HG03095 (cell line): Measurements from ENCODE around the gene ZNFX1.

Source experiments
- ATAC-seq: cut with Tn5 transposase; IDR thresholded peaks from one replicate; pipeline ENCODE4 v1.9.1; 2021; ENCODE audit warnings: moderate library complexity; ENCODE audit not compliant: unreplicated experiment

Gene ZNFX1

DNA sequence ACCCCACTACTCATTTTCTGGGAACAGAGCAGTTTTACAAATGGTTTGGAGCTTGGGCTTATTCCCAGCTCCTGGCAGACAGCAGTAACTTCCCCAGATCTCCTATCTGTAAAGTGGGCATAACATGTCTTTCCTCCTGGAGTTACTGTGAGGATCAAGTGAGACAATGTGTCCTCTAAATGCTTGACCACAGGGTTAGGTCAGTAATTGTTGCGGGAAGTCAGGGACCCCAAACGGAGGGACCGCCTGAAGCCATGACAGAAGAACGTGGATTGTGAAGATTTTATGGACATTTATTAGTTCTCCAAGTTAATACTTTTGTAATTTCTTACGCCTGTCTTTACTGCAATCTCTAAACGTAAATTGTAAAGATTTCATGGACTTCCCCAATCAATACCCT is 15.3 kb upstream of the ZNFX1 start:
- ATAC-seq, result no peak

DNA sequence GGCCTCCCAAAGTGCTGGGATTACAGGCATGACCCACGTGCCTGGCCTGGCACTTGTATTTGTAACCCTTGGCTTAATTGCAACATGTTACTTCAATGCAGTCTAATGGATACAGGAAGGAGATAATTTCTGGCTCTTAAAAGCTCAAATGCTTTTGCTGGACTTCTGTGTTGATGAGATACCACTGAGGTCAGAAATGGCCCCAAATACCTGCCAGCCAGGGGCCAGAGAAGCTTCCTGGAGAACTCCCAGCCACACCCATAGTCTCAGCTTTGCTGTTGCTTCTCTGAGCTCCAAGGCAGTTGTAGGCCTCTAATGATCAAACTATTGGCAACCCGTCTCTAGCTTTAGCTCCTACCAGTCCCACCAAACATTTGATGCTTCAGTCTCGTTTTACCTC is 14.2 kb upstream of the ZNFX1 start:
- ATAC-seq, result no peak

DNA sequence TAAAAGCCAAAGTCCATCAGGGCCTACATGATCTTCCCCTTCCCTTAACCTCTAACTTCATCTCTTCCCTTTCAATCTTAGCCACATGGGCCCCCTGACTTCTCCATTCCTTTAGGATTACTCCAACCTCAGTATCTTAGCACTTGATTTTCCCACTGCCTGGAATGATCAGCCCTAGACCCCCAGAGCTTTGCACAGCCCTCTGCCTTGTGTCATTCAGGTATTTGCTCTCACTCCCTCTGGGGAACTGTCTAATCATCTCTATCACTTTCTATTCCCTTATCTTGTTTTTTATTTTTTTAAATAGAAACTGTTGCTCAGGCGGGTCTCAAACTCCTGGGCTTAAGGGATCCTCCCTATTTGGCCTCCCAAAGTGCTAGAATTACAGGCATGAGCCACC is 13.3 kb upstream of the ZNFX1 start:
- no peak for ATAC-seq

DNA sequence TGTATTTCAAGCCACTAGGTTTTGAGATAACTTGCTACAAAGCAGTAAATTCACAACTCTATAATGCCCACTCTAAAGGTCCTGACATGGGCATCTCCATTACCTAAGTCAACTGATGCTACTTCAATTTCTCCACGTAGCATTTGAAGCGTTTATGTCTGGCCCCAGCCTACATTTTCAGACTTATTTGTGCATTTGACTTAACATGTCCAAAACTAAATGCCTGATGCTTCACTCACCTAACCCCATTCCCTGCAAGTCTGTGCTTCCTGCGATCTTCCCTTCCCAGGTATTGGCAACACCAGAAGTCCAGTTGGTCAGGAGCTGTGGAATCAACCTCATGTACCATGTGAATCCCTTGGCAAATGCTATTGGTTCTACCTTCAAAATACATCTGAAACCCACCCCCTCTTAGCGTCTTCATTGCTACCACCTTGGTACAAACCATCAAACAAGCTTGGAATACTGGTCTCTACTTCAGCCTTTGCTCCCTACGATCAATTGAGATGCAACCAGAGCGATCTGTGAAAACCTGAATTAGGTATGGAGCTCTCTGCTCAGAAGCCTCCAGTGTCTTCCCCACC is 12.8 kb upstream of the ZNFX1 start:
- no peak for ATAC-seq

DNA sequence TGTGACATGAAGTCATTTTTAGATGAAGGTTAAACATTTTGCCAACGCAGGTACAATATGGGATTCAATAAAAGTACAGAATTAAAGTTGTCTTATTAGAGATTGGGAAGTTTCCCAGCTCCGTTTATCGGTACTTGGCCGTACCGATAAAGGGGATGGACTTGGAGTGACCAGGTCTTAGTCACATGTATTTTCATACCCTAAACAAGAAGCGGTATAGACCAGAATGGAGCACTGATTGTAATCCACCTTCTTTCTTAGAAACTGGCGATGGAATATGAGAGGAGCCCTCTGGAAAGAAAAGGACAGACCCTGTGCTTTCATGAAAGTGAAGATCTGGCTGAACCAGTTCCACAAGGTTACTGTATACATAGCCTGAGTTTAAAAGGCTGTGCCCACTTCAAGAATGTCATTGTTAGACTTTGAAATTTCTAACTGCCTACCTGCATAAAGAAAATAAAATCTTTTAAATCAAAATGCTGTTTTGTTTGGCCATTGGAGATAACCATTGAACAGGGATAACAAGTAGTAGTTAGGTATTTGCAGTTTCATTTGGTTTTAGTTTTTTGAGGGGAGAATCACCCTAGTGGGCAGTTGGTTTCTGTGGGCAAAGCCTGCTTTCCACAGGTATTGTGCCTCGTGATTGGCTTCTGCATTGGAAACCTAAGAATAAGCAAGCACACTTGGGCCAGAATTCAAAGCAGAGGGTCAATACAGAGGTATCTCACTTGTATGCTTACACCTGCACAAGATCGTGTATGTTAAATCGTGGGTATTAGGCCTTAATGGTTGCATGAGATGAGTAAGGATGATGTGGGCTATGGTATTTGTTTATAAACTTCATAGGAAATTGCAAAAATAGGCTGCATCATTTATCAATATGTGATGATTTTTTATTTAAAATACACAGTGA is 11.2 kb upstream of the ZNFX1 start:
- no peak for ATAC-seq

DNA sequence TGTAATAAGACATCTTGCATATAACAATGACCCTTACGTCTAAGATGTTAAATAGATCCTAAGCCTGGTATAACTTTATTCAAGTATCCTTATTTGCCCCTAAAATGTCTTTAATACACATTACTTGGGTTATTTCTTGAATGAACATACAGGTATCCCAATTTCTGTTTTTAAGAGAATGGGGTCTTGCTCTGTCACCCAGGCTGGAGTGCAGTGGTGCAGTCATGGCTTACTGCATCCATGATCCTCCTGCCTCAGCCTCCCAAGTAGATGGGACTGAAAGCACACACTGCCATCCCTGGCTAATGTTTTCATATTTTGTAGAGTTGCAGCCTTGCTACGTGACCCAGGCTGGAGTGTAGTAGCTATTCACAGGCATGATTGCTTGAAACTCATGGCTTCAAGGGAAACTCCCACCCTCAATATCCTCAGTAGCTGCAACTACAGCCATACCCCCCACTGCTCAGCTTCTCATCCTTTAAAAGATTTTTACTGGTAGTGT is 10.4 kb upstream of the ZNFX1 start:
- ATAC-seq, result no peak

DNA sequence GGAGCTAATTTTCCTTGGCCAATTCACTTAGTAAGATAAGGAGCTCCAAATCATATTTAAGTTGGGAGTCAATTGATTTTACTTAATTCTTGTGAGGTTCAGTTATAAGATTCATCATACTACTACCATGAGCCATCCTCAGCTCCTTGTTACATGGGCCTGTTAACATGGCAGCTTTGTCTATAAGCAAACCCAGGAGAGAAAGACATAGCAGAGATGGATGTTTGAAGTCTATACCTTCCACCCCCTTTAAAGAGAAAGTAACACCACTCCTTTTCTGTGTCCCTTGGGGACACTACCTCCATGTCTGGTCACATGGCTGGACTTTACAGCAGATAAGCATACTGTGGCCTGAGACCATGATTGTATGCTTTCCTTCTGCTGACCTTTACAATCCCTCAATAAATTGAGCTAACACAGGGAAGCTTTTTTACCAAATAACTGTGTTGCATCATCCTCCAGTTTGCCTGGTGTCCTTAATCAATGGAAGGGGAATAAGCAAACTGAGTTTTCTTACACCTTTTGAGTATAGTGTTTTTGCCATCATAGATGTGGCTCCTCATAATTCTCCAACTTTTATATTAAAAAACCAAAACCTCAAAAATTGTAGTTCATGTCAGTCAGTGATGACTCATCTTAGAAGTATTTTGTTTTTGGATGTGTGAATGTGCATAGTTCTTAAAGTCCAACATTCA is 9.8 kb upstream of the ZNFX1 start:
- no peak for ATAC-seq

DNA sequence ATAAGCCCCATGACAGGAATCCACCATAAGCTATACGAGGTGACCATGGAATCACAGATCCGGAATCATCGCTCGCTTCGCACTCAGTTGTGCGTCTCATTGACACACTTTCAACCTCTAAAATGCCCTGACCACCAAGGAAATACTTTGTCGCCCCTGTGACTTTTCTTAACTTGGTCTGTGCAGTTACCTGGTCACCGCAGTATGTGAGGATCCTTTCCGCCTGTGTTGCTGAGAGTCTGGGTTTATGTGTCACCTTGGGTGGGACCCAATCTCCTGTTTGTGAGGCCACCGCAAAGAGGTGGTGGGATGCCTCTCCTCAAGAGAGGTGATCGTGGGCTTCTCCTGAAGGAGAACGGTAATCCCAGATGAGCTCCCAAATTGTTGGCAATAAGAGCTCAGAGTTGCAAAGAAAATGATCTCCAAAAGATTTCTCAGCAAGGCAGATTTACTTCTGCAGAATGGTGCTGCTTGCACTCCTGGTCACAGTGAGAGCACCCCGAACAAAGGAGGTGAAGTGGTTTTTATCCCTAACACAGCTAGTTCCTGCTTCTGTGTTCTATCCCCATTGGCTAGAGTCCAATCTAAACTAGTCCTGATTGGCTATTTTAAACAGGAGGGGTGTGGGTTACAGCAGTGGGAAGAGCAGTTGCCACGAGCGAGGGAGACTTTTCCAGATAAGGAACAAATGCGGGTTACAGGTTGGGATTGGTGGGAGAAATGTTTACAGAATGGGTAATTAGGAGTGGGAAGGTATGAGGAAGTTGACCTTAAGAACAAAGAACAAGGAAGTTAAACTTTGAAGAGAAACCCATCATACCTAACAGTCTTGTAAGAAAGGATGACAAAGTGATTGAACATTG is 9.1 kb upstream of the ZNFX1 start:
- no peak for ATAC-seq

DNA sequence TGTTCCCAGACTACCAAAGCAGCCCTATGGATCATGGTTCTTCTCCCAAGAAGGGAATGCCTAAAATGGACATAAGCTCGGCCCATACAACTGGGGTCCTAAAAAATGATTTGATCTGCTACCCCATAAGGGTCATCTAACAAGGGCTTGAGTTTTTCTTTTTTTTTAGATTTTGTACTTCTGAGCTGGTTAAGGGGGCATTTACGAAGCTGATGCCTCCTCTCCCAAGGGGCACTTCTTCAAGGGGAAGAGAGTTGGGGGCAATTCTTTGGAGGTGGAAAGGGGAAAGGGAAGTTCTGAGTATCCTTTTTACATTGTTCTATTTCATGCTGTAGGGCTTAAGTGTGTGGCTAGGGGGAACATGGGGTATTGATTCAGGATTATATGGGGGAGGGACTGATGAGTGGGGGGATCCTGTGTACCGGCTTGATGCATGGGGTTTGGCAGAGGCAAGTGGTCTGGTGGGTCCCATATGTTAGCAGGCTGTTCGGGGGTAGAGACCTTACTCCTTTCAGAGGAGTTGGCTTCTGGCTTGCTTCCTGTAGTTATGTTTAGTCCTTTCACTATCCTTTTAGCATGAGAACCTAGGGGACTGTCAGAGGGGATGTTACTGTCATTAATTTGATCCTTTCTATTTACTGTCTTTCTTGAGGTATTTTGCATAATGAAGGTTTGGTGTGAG is 8.1 kb upstream of the ZNFX1 start:
- no peak for ATAC-seq

DNA sequence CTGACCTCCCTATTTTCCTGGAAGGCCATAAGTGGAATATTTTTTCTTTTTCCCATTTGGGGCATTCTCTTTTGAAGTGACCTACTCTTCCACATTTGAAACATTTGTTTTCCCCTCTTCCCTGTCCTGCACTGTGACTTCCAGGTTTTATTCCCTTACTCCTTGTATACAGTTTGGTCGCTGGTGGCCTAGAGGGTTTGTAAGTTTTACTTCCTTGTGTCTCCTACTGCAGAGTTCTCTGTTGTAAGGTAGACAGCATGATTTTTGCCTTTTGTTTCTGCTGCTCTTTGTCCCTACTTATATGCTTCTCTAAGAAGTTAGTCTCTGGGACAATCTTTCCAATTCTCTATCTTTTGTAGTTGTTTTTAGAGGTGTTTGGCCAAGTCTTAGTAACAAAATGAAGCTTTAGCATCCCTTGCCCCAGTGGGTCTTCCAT is 7.4 kb upstream of the ZNFX1 start:
- no peak for ATAC-seq

DNA sequence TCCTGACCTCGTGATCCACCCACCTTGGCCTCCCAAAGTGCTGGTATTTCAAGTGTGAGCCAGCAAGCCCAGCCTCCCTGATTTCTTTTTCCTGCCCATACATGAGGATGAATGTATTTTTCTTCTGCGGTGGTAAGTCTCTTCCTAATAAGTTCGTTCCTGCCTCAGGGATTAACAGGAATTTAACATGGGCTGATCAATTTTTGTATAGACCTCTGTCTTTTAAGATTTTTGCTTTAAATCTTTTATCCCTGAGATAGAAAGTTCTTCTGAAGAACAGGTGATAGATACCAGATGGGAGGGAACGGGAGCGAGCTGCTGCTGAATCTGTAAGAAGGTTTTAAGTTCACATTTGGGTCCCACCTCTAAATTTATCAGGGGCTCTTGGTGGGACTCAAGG is 7.0 kb upstream of the ZNFX1 start:
- no peak for ATAC-seq

DNA sequence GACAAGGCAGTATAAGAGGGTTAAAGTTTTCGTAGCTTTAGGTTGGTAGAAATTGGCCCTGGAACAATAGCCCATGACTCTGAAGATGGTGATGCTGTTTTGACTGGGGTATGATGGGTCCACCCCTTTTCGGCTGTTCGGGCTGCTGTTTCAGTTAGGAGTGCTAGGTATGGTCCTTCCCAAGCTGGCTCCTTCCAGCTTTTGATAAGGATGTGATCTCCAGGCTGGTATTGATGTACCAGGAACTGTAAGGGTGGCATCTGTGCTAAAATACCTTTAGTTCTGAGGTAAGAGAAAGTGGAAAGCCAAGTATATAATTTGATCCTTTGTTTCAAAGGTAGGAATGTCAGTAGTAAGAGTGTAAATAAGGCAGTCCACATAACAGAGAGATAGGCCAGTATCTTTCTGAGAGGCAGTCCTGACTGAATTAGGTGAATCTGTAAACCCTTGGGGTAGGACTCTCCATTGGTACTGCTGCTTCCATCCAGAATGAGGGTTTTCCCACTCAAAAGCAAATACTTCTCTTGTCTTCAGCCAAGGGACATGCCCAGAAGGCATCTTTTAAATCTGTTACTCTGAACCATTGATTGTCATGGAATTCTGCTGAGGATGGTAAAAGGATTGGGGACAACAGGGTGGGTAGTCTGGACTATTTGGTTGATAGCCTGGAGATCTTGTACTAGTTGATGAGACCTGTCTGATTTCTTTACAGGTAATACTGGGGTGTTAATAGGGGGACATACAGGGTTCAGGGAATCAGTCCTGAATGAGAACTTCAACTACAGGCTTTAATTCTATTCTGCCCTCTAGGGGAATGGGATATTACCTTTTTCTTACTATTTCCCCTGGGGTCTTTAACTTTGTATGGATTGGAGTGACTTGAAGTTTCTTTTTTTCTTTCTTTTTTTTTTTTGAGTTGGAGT is 6.1 kb upstream of the ZNFX1 start:
- no peak for ATAC-seq

DNA sequence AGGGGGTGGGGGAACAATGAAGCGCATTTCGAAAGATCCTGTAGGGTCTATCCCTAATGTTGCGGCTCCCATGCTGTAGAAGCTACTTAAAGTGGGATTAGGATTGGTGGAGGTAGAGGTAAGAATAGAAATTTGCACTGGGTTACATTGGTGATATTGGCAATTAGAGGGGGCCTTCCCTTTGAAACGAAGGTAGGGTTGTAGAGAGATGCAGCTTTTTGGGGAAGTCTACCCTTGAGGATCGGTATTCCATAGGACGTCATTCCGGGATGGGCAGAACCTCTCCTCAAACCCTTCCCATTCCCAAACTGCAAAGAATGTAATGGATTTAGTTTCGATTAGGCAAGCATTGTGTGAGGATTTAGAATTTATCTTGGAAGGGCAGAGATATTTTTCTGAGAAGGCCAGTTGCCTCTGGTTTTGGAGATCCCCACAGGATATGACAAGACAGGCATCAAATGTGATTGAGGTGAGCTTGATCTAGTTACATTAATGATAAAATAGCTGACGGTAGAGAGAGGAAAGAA is 5.4 kb upstream of the ZNFX1 start:
- no peak for ATAC-seq

DNA sequence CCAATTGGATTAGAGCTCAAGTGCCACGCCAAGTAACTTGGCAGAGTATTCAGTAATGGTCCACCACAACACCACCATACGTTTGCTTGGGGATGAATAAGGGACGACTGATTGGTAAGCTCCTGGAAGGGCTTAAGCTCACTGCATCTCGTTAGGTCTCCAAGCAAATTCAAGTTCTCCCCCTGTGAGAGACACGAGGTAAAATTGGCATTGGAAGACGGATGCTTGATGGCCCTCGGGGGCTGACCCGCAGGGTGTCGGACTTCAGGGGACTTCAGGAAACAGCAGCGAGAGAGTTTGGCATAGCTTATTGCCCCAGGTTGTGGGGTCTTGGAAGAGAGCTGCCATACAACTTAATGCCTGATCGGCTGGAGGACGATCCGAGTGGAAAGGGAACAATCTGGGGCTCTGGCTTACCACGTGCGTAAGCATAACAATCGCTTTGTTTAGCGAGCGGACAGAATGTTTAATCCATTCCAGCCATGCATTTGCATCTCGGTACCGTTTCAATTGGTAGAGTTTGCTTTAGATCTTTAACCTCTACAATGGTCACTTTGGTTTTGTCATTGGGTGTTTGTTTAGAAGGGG is 4.8 kb upstream of the ZNFX1 start:
- no peak for ATAC-seq

DNA sequence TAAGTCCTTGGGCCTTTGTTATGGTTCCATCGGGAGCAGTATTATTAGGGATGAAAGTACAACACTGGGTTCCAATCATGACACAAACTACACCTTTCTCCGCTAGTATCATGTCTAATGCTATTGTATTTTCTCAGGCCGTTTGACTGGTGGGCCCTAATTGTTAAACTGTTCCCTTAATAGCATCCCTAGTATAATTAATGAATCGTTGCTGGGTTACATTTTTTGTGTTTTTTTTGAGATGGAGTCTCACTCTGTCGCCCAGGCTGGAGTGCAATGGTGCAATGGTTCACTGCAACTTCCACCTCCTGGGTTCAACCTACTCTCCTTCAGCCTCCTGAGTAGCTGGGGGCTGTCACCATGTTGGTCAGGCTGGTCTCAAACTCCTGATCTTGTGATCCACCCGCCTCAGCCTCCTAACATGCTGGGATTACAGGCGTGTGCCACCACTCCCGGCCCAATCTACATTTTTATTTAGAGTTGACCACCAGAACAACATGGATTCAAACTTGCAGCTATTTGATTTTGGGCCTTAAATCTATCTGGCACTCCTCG is 4.1 kb upstream of the ZNFX1 start:
- no peak for ATAC-seq

DNA sequence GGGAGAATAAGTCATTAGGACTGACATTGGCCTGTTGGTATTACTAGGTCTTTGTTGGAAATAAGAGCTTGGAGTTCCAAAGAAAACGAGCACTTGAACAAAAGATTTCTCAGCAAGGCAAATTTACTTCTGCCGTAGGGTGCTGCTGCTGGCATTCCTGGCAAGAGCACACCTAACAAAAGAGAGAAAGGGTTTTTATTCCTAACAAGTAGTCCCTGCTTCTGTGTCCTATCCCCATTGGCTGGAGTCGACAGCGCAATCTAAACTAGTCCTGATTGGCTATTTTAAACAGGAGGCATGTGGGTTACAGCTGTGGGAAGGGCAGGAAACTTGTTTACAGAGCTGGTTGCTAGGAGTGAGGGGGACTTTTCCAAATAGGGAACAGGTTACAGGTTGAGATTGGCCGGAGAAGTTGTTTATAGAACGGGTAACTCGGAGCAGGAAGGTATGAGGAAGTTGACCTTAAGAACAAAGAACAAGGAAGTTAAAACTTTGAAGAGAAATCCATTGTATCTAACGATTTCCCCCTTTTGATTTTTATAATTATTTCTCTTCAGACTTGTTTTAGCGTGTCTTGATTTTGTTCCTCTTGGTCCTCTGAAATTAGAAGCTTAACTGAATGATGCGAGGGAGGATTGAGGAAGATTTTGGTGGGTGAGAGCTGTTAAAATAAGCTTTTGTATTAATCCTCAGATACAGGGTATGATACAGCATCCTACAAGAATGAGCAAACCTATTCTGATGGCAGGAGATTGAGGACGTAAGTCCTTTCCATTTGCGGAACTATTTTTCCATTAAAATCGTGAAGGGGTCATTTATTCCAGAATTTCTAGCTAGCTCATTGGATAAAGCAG is 3.4 kb upstream of the ZNFX1 start:
- ATAC-seq, result no peak

DNA sequence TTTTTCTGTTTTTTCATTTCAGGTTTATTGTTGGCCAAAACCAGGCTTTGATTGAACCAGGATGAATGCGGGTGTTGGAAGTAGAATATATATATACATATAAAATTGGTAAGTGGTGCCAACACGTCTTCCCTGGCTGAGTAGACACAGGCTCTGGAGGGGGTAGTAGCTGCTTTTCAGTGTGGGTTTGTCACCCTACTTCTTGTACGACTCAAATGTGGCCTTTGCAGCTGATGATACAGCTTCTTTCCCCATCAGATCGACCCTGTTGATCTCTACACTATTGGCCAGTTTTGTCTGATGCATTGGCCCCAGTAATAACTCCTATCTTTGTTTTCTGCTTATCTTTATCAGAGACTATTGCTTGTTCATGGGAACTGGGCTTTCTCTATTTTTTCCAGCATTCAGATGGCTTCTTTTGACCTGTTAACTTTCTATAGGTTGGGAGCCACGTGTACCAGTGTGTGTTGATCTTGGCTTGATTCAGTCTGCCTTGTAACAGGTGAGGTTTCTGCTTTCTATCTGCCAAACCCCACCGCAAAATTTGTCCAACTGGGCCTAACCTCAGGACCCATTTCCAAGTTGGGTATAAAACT is 2.7 kb upstream of the ZNFX1 start:
- no peak for ATAC-seq
